Activated effector memory CD4-positive, alpha-beta T cell treated with Interleukin-2 at 50 U/mL for 16 hours (primary cell): Measurements from ENCODE around the gene NPTN.
"Not testable (repeated sequence)": the region's sequence is repeated elsewhere in the genome, so short reads cannot be mapped to it uniquely, and the experiment has no call there.

Source experiments
- DNase-seq: peaks from one replicate; pipeline ENCODE4 v3.0.0-alpha.2; 2020

NPTN gene

DNA sequence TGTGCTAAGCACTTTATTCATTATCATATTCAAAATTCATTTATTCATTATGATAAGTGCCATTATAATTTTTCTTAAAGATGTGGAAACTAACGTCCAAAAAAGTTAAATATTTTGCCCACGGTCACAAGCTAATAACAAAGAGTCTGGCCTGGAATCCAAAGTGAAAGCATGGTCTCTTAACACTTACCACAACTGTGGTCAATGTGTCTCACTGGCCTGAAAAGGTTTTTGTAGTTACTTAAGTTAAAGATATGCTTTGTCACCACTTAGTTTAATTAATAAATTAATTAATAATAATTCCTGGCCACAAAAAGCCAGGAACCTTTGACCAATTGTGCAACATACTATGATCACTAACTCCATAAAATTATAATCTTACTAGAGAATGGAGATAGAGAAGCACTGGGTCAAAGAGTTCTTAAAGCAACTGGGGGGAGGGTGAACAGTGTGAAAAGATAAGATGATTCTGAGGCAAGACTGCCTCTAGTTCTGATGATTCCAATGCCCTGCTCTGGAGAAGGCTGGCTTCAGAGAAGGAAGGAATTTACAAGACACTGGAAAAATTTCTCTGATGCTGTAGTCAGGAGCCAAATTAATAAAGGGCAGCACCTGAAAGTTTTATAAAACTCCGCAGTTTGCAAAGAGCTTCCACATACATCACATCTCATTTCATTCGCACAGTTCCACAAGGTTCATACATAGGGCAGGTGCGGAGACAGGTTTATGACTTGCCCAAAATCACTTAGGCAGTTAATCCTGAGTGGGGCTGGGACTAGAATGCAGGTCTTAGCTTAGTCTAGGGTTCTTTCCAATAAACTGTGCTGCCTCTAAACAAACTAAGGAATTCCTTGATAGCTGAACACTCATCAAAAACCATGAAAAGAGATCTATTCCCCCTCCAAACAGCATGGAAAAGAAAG is 32.5 kb downstream of the NPTN start:
- no peak for DNase-seq

GRCh38 chr15:73599934-73600333 is 33.3 kb downstream of the NPTN start:
- DNase-seq: no peak

GRCh38 chr15:73598530-73599160 is 34.5 kb downstream of the NPTN start:
- DNase-seq: no peak

GRCh38 chr15:73597036-73597638 is 36.1 kb downstream of the NPTN start:
- DNase-seq: no peak

- no peak for DNase-seq
These were observed 37.0 kb downstream of the NPTN start for GRCh38 chr15:73596174-73596573.

DNA sequence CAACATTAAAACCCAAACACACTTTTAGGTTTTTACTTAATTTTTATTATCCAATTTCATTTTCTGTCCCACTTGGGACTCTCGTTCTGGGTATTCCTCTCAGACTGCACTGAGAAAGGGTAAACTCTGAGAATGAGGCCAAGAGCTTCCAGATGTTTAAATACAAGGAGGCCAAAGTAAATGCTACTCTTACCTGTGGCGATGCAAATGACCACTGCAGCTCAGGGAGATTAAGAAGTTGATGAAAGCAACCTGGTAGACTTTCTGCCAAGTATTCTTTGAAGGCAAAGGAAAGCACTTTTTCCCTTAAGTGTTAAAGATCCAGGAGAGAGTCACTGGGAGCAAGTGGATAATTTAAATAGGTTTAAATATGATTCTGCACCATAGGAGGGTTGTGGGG is 39.1 kb downstream of the NPTN start:
- DNase-seq: no peak

DNA sequence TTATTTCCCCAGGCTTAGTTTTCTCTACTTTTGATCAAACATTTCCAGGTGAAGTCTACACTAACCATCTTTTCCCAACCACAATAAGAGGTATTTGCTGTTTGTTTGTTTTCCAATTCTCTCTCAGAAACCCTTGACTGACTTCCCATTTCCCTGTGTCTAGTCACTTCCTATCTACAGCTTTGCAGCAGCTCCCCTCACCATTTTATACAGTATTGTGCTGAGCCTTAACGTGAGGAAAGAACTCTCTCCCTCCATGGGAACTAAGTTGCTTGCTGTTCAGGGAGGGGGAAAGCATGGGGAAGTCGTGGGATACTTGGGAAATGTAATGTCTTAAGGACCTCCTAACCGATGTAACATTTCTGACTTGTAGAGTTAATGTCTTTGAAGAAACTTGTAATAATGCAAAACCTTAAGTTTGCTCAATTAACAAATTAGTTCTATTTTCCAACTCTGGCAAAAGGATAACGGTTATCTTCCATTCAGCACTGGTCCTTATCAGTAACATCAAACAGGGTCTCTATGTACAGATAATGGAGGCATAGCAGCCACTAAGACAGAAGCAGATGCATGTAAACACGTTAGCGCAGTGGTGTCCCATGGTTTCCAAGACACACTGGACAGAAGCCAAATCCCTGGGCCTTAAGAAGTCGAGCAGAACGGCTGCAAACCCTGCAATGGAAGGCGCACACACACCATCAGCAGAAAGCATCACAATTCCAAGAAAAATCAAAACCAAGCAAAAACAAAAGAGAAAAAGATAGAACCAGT is 39.7 kb downstream of the NPTN start:
- no peak for DNase-seq

- no peak for DNase-seq
These were observed 42.9 kb downstream of the NPTN start for GRCh38 chr15:73590263-73590662.

GRCh38 chr15:73589766-73590165 is 43.4 kb downstream of the NPTN start:
- DNase-seq: no peak

DNA sequence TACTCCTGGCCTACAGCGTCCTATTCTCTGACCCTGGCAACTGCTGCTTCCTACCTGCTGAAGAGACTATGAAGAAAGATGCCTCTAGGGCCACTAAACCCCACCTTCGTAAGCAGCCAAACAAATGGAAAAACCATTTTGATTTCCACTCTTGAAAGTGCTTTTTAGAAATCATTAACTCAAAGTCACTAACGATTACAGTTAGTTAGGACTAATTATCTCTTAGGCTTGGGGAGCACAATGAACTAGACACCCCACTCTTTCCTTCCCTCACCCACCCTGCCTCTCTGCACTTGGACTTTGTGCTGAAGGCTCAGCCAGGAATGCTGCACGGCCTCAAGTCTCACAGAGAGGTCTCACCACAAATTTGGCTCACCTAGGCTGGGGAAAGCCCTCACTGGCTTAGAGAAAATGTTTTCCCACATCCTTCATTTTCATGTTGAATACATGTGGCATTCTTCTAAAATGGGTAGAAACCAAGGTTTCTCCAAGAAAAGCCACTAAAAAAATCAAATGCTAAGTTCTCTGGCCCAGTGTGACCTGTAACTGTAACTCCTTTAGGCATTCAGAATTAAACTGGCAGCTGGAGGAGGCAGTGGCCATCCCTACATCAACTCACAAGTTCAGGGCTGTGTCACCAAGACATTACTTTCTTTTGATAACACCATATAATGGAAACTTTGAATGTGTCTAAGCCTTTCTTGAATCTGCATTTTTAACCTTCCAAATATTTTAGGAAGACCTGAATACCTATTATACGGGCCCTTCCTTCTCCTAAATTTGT is 47.1 kb downstream of the NPTN start:
- DNase-seq: no peak

- no peak for DNase-seq
These were observed 48.3 kb downstream of the NPTN start for GRCh38 chr15:73584699-73585420.

- DNase-seq: no peak
These were observed 49.6 kb downstream of the NPTN start for GRCh38 chr15:73583544-73583943.

DNA sequence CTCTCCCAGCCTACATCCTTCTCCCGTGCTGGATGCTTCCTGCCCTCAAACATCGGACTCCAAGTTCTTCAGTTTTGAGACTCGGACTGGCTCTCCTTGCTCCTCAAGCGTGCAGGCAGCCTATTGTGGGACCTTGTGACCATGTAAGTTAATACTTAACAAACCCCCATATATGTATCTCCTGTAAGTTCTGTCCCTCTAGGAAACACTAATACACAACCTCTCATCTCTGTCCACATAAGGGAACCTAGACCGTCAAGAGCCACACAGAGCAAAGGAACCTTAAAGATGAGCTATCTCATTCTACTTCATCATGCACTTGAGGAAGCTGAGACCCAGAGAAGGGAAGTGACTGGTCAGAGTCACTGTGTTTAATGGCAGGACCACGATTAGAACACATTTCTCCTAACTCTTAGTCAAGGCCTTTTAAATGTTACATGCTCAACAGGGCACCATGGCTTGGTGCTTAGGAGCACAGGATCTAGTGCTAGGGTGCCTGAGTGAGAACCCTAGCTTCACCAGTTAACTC is 50.3 kb downstream of the NPTN start:
- DNase-seq: no peak

DNA sequence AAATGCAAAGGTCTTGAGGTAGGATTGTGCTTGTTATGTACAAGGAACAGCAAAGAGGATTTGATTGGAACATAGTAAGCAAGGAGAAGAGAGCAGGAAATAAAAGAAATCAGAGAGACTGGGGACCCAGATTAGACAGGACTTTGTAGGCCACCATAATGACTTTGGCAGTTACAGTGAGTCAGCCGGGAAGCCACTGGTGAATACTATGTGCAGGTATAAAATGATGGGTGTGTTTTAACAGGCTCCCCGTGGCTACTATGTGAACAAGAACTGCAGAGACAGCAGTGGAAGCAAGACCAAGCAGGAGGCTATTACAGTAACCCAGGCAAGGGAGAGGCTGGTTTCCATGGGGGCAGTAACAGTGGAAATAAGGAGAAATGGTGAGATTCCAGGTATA is 55.2 kb downstream of the NPTN start:
- no peak for DNase-seq

GRCh38 chr15:73577593-73577992 is 55.6 kb downstream of the NPTN start:
- DNase-seq: not testable (repeated sequence)

DNA sequence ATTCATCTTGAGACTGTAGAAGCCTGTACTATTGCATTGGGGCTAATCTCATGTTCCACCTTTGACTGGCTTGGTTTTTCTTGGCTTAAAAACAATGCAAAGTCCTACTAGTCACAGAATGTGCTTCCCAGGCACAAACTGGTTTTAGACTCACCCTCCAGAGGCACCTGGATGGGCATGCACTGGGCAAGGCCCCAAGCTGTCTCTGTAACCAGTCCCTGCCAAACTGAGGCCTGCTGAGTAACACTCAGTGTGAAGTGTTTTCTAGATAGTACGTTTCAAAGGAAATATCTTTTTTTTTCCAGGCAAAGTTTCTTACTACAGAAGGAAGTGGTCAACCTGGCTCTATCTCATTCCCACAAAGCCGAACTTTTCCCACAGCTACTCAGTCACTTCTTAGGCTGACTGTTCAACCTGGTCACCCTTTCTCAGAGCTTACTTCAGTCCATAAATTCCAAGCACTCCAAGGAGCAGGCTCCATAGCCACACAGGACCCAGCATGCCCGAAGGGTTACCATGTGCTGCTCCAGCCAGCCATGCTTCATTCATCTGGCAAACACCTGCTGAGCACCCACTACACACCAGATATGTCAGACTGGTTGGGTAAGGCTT is 57.4 kb downstream of the NPTN start:
- DNase-seq: no peak

DNA sequence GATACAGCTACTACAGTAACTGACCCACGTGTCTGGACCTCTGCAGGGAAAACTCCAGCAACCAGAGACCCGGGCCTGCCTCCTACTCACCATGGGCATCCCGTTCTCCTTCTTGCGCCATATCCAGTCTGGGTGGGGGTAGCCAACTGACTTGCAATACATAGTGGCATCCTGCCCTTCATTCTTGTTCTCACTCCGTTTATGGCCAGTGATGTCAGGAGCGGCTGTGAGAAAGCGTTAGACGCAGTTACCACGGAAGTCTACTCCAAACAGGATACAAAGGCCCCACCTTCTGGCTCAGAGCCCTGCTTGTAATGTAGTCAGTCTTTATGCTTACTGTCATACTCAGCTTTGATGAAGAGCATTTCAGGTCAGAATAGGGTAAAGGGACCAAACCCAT is 59.6 kb downstream of the NPTN start:
- no peak for DNase-seq

- no peak for DNase-seq
These were observed 60.2 kb downstream of the NPTN start for GRCh38 chr15:73573037-73573436.

- DNase-seq: no peak
These were observed 60.9 kb downstream of the NPTN start for GRCh38 chr15:73572296-73572695.

DNA sequence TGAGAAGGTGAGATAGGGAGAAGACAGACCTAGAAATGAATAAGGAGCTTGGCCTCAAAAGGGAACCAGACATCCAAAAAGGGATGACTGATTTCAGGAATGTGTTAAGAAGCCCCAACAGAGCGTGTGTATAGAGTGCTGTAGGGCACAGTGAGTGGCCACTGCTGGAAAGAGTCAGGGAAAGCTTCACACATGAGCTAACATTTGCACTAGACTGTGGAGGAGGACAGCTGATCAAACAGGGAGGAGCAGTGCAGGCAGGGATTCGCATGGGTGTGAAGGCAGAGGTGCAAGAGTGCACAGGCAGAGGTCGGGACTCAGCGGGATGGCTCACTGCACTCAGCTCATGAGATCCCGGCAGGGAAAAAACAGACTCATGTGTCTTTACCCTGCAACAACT is 61.8 kb downstream of the NPTN start:
- DNase-seq: no peak
